HepG2 (cell line): ENCODE data around the gene CALR. TPM values are rescaled to one million over a fixed set of nuclear protein-coding genes. Genes with fewer than 3 reads are reported as not detected.

Experiments used
- ATAC-seq: fragments of 200-7000 bp; cut with Tn5 transposase; 3 replicates; pipeline ENCODE4 v1.9.1; 2020; ENCODE audit warnings: mild to moderate bottlenecking, moderate library complexity
- BruUV-seq: library from RNA; stranded (reverse); fragments of 400-500 nt; replicated peaks from 2 replicates; lab custom pipeline; 2021; lab: Mats Ljungman, UMichigan
- CTCF ChIA-PET: fragments of 300-600 bp; formaldehyde crosslinking; extraction: SDS; loops from one replicate; lab custom pipeline; 2021; ENCODE audit warnings: low total read pairs, inconsistent platforms, low intra/inter-chr PET ratio; lab: Yijun Ruan, JAX
- POLR2A ChIA-PET: fragments of 350-600 bp; sonication (Branson Sonifier 250); formaldehyde crosslinking; loops from one replicate; lab custom pipeline; 2020; ENCODE audit warnings: antibody characterized with exemption, inconsistent platforms; lab: Yijun Ruan, JAX
- DNase-seq: peaks from one replicate; pipeline ENCODE4 v3.0.0-alpha.2; 2015; ENCODE audit warnings: low spot score
- FAIRE-seq: peaks from 3 replicates; lab custom pipeline; 2011; peaks lifted over from hg19 to GRCh38; lab: Jason Lieb, UNC
- H2AFZ ChIP-seq: one replicate; pipeline ENCODE4 v1.6.1; 2011; ENCODE audit warnings: low read length, inconsistent platforms
- H3K27ac ChIP-seq: fragments of 300-600 bp; 3 replicates; pipeline ENCODE4 v1.8.0; 2011; ENCODE audit warnings: mixed run types, mild to moderate bottlenecking, mixed read lengths, low read length, inconsistent platforms; ENCODE audit not compliant: insufficient read depth; ENCODE audit errors: extremely low read length
- H3K27me3 ChIP-seq, 2 experiments: fragments of 200-600 bp in 1 of 2; 2 replicates in 1 of 2; 3 replicates in 1 of 2; pipeline versions ENCODE4 v1.6.0 to v1.8.0; 2011; ENCODE audit warnings: low read length in 2 of 2, mild to moderate bottlenecking in 2 of 2, moderate library complexity in 2 of 2, inconsistent platforms in 1 of 2; ENCODE audit not compliant: insufficient read depth in 2 of 2, control insufficient read depth in 1 of 2
- H3K36me3 ChIP-seq, 2 experiments: fragments of 200-600 bp in 1 of 2; replicated peaks in 1 of 2; 2 replicates in 1 of 2; 3 replicates in 1 of 2; pipeline versions ENCODE4 v1.5.1 to v1.8.0; 2011; ENCODE audit warnings: low read length in 2 of 2, inconsistent platforms in 1 of 2; ENCODE audit not compliant: insufficient read depth in 2 of 2, control insufficient read depth in 1 of 2
- H3K4me1 ChIP-seq: 2 replicates; pipeline ENCODE4 v1.5.1; 2012; ENCODE audit warnings: low read length, inconsistent platforms; ENCODE audit not compliant: insufficient read depth
- H3K4me2 ChIP-seq: 2 replicates; pipeline ENCODE4 v1.6.0; 2011; ENCODE audit warnings: low read depth, low read length, inconsistent platforms
- H3K4me3 ChIP-seq, 3 experiments: fragments of 200-600 bp in 1 of 3; sonication (generic), shearing (Covaris generic) in 1 of 3; replicated peaks in 1 of 3; 2 replicates each; pipeline ENCODE4 v1.5.1; 2011 to 2016; ENCODE audit warnings: low read length in 3 of 3, inconsistent platforms in 2 of 3, low read depth in 2 of 3, mild to moderate bottlenecking in 2 of 3, control low read depth in 1 of 3, mixed read lengths in 1 of 3; ENCODE audit not compliant: insufficient read depth in 1 of 3
- H3K79me2 ChIP-seq: one replicate; pipeline ENCODE4 v1.6.1; 2011; ENCODE audit warnings: low read length, inconsistent platforms; ENCODE audit not compliant: insufficient read depth
- H3K9ac ChIP-seq: 2 replicates; pipeline ENCODE4 v1.6.0; 2011; ENCODE audit warnings: mild to moderate bottlenecking, low read depth, low read length, inconsistent platforms; ENCODE audit not compliant: insufficient read depth
- H3K9me3 ChIP-seq: 2 replicates; pipeline ENCODE4 v1.5.1; 2012; ENCODE audit warnings: mild to moderate bottlenecking, low read length
- H4K20me1 ChIP-seq: 2 replicates; pipeline ENCODE4 v1.6.0; 2011; ENCODE audit warnings: inconsistent platforms, mild to moderate bottlenecking, low read length, moderate library complexity; ENCODE audit not compliant: insufficient read depth
- CTCF ChIP-seq: sonication (generic); formaldehyde crosslinking; IDR thresholded peaks from 2 replicates; pipeline ENCODE4 v1.5.0; 2020; ENCODE audit warnings: mild to moderate bottlenecking, missing genetic modification reagents, moderate library complexity
- DNMT1 ChIP-seq: sonication (generic); formaldehyde crosslinking; IDR thresholded peaks from 2 replicates; pipeline ENCODE4 v1.5.1; 2020; ENCODE audit warnings: mild to moderate bottlenecking, missing genetic modification reagents
- GZF1 ChIP-seq: sonication (generic); formaldehyde crosslinking; IDR thresholded peaks from 2 replicates; pipeline ENCODE4 v1.5.1; 2020; ENCODE audit warnings: mild to moderate bottlenecking, missing genetic modification reagents
- HDAC1 ChIP-seq: sonication (generic); formaldehyde crosslinking; IDR thresholded peaks from 2 replicates; pipeline ENCODE4 v1.5.1; 2020; ENCODE audit warnings: mild to moderate bottlenecking, missing genetic modification reagents
- MBNL3 ChIP-seq: fragments of 250-450 bp; sonication (Bioruptor Pico); conservative IDR thresholded peaks from 2 replicates; pipeline ENCODE4 v1.8.0; 2022; ENCODE audit warnings: mild to moderate bottlenecking, inconsistent platforms
- MXD3 ChIP-seq: IDR thresholded peaks from 2 replicates; pipeline ENCODE4 v1.6.1; 2016; ENCODE audit warnings: mild to moderate bottlenecking, missing biosample characterization, missing genetic modification reagents
- NCOA1 ChIP-seq: sonication (generic); formaldehyde crosslinking; IDR thresholded peaks from 2 replicates; pipeline ENCODE4 v1.9.0; 2021; ENCODE audit warnings: missing genetic modification reagents
- RFX5 ChIP-seq: IDR thresholded peaks from 2 replicates; pipeline ENCODE4 v1.6.1; 2011; ENCODE audit warnings: low read depth, low read length, improper control_type of control experiment
- RFXAP ChIP-seq: sonication (generic); formaldehyde crosslinking; IDR thresholded peaks from 2 replicates; pipeline ENCODE4 v1.4.0; 2020; ENCODE audit warnings: missing genetic modification reagents, borderline replicate concordance
- SKI ChIP-seq: fragments of 450-650 bp; IDR thresholded peaks from one replicate; pipeline ENCODE4 v1.6.1; 2018; ENCODE audit warnings: mild to moderate bottlenecking; ENCODE audit not compliant: partially characterized antibody
- ZBTB34 ChIP-seq: sonication (generic); formaldehyde crosslinking; IDR thresholded peaks from 2 replicates; pipeline ENCODE4 v1.8.0; 2022; ENCODE audit warnings: mild to moderate bottlenecking, missing genetic modification reagents
- ZBTB8A ChIP-seq: sonication (generic); formaldehyde crosslinking; IDR thresholded peaks from 2 replicates; pipeline ENCODE4 v1.4.0; 2020; ENCODE audit warnings: mild to moderate bottlenecking, low read depth, missing genetic modification reagents, borderline replicate concordance
- ZFP41 ChIP-seq: sonication (generic); formaldehyde crosslinking; IDR thresholded peaks from 2 replicates; pipeline ENCODE4 v1.4.0; 2020; ENCODE audit warnings: mild to moderate bottlenecking, missing genetic modification reagents, borderline replicate concordance
- ZNF124 ChIP-seq: sonication (generic); formaldehyde crosslinking; IDR thresholded peaks from 2 replicates; pipeline ENCODE4 v1.4.0; 2020; ENCODE audit warnings: missing genetic modification reagents
- ZNF143 ChIP-seq: sonication (generic); formaldehyde crosslinking; IDR thresholded peaks from 2 replicates; pipeline ENCODE4 v1.4.0; 2020; ENCODE audit warnings: missing genetic modification reagents
- ZNF251 ChIP-seq: sonication (generic); formaldehyde crosslinking; IDR thresholded peaks from 2 replicates; pipeline ENCODE4 v1.9.0; 2021; ENCODE audit warnings: mild to moderate bottlenecking, missing genetic modification reagents
- ZNF607 ChIP-seq: sonication (generic); formaldehyde crosslinking; IDR thresholded peaks from 2 replicates; pipeline ENCODE4 v1.5.1; 2020; ENCODE audit warnings: missing genetic modification reagents, mild to moderate bottlenecking, borderline replicate concordance
- ZNF749 ChIP-seq: sonication (generic); formaldehyde crosslinking; IDR thresholded peaks from 2 replicates; pipeline ENCODE4 v1.8.0; 2022; ENCODE audit warnings: mild to moderate bottlenecking, missing genetic modification reagents, moderate library complexity, borderline replicate concordance
- ZNF761 ChIP-seq: sonication (generic); formaldehyde crosslinking; conservative IDR thresholded peaks from 2 replicates; pipeline ENCODE4 v1.4.0; 2020; ENCODE audit warnings: mild to moderate bottlenecking, missing genetic modification reagents
- WGBS: methylation state at CpG from one replicate; pipeline ENCODE4 v1.1.6; 2017; ENCODE audit warnings: low lambda C conversion rate; 5-methylcytosine and 5-hydroxymethylcytosine counted together
- in situ Hi-C: cut with HindIII; loops from 2 replicates; pipeline ENCODE4 v1.10.0; 2017; ENCODE audit warnings: low pct_unique_long_range_greater_than_20kb; ENCODE audit not compliant: extremely low pct_ligation_motif_present
- intact Hi-C: fragments of 100-400 bp; cut with micrococcal nuclease; formaldehyde crosslinking; loops from one replicate; pipeline ENCODE4 v1.10.0; 2022; ENCODE audit not compliant: unreplicated experiment
- polyA plus RNA-seq, 8 experiments: library from polyadenylated mRNA; depleted of rRNA in 3 of 8; stranded (reverse) in 7 of 8; unstranded in 1 of 8; fragments of >200 nt; fragmentation: Illumina TruSeq in 4 of 8; extraction: Trizol in 4 of 8; gene quantifications; 2 replicates each; pipeline versions ENCODE4 v1.2.1 to v1.2.3, GENCODE V29; 2011 to 2016; ENCODE audit warnings: low read depth in 4 of 8, missing spikeins in 1 of 8, mixed read lengths in 1 of 8; ENCODE audit not compliant: insufficient read depth in 1 of 8
- total RNA-seq, 5 experiments: library from RNA; depleted of rRNA; stranded (reverse); fragments of >200 nt; fragmentation: Illumina TruSeq; extraction: Trizol; gene quantifications; 2 replicates each; pipeline ENCODE4 v1.2.3, GENCODE V29; 2016; ENCODE audit warnings: low read depth in 1 of 5

Gene CALR
- total and polyA plus RNA-seq, 2 of the 13 experiments (the other 11 are each of a cell fraction or from before 2014, with no cell fraction given), result 898 to 934 TPM

DNA sequence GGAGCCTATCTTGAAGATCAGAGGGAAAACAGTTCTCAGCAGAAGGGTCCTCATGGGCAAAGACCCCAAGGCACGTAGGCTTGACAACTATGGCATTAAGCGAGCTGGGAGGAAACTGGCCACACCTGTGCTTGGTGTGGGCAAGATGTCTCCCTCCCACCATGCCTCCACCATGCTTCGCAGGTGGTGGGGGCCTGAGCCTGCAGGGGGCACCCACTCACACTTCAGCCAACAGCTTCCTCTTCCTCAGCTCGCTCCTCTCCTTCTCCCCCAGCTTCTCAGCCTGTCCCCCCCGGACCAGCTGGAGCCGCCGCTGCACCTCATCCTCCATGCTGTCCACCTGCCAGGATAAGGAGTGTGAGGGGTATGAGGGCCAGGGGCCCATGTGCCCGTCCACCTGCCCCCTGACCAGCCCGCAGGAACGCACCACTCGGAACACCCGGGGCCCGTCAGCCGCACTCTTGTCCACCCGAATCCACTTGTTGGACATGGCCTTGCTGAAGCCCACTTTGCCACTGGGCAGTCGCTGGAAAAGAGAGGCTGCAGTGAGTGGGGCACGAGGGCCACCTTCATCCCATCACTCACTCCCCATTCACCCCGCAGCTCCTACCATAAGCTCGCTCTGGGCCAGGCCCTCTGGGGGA is 8.3 kb upstream of the CALR start (continued):
- TF ChIP-seq ZNF251 (no peak), RFX5 (no peak), ZFP41 (CRISPR knock-in tag) (no peak), MXD3 (CRISPR knock-in tag) (no peak)

DNA sequence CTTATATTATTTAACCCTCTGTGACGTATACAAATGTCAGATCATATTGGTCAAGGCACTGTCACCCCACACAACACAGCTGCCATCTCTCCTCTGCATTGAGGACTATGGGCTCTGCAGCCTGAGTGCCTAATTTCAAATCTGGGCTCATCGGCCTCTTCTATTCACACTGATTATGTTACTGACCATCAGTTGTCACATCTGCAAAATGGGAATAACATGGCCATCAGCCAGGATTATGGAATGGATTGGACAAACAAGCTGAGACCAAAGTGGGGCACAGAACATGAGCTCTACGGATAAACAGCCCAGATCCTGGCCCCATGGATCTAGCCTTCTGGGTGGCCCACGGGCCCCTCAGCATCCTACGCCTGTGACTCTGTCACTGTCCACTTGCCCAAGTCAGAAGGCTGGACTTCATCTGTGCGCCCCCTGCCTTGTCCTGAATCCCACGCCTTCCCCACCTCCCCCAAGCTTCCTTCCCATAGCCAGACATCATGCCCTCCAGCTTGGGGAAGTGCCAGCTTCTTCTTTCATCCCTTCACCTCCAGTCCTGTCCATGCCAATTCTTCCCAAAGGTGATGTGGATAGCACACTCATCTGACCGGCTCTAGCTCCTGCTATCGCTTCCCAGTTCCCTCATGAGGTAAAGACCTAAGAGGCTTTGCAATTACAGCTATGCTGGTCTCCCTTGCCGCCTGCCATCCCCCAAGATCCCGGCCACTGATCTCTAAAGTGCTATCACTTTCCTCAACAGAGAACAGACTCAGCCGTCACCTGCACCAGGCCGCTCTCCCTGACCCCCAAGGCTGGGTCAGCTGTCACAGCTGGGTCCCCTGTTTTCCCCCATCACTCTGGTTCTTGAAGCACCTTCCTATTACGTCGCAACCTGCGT is 5.8 kb upstream of the CALR start:
- Histone ChIP-seq H3K9me3 (no peaks in the 10 kb centered on the region), H3K4me1 (peaks cover 38% of the 10 kb centered on the region), H3K4me3 (peak overlapping the region; percentile 68 to 85 (median 85)), H3K79me2 (peaks cover 20% of the 10 kb centered on the region), H3K4me2 (peak overlapping the region; percentile 92), H3K9ac (peak overlapping the region; percentile 81), H4K20me1 (0 out of 2 replicates have a peak, but pooled peaks cover 4% of the 10 kb centered on the region), H2AFZ (no peak overlapping the region), H3K27ac (peak overlapping the region; percentile 59), H3K36me3 (peaks cover 12 to 23% of the 10 kb centered on the region in 2 experiments), H3K27me3 (no peaks in the 10 kb centered on the region; a peak in 1 of 5 replicates)
- FAIRE-seq (no peak), ATAC-seq (peak; percentile 11), DNase-seq (no peak)
- no TSS peak for BruUV-seq
- ChIA-PET CTCF (no interaction called here), POLR2A (interaction anchor here (0.8 to 2.9 kb wide), 7 partner anchors 12 to 914 kb away, joined by 3 to 40 read pairs (median 12); partner anchors contain the start of genes GCDH and RAD23A)
- intact Hi-C loops, result no loop called here
- in situ Hi-C loops, result no loop called here
- 22% methylated on average over 14 of the region's 16 CpGs for WGBS
- no peak for TF ChIP-seq DNMT1
- no peak for TF ChIP-seq ZBTB8A
- TF ChIP-seq CTCF (CRISPR knock-in tag), result peak; percentile 18; the same call in 1 of the 2 replicates
- no peak for TF ChIP-seq SKI
- no peak for TF ChIP-seq ZNF124 (CRISPR knock-in tag)
- 0 out of 2 replicates have a peak, but pooled peaks have one; percentile 28 for TF ChIP-seq ZNF607 (CRISPR knock-in tag)
- 0 out of 2 replicates have a peak, but pooled peaks have one; percentile 40 for TF ChIP-seq ZNF749 (CRISPR knock-in tag)
- no peak for TF ChIP-seq NCOA1 (CRISPR knock-in tag)
- TF ChIP-seq ZNF143 (CRISPR knock-in tag), result 0 out of 2 replicates have a peak, but pooled peaks have one; percentile 23
- TF ChIP-seq ZBTB34, result no peak
- no peak for TF ChIP-seq ZNF761 (CRISPR knock-in tag)
- no peak for TF ChIP-seq GZF1 (CRISPR knock-in tag)
- no peak for TF ChIP-seq RFXAP (CRISPR knock-in tag)
- no peak for TF ChIP-seq HDAC1 (CRISPR knock-in tag)
- TF ChIP-seq MBNL3, result no peak
